Measurements from ENCODE around the gene GNAL.

The GNAL gene

GRCh38 chr18:11831921-11832320 lies 142.9 kb downstream of the GNAL start:
- no peak for TF ChIP-seq CTCF (IDR thresholded peaks at IDR 0.05; ENCODE audit: borderline replicate concordance, control extremely low read depth, extremely low read depth, insufficient read depth, missing control alignments)
- DNase-seq (ENCODE audit: low spot score) = no peak
- in situ Hi-C loops (cut with MboI; ENCODE audit: low sequenced_read_pairs, unreplicated experiment) = no loop called here

- no peak for TF ChIP-seq CTCF (IDR thresholded peaks at IDR 0.05; ENCODE audit: borderline replicate concordance, control extremely low read depth, extremely low read depth, insufficient read depth, missing control alignments)
- no peak for DNase-seq (ENCODE audit: low spot score)
- in situ Hi-C loops (cut with MboI; ENCODE audit: low sequenced_read_pairs, unreplicated experiment) = no loop called here
These were observed 145.7 kb downstream of the GNAL start for GRCh38 chr18:11834772-11835171.

GRCh38 chr18:11839556-11839955 lies 150.5 kb downstream of the GNAL start:
- no peak for TF ChIP-seq CTCF (IDR thresholded peaks at IDR 0.05; ENCODE audit: borderline replicate concordance, control extremely low read depth, extremely low read depth, insufficient read depth, missing control alignments)
- in situ Hi-C loops (cut with MboI; ENCODE audit: low sequenced_read_pairs, unreplicated experiment) = no loop called here
- no peak for DNase-seq (ENCODE audit: low spot score)

GRCh38 chr18:11840493-11840892 lies 151.4 kb downstream of the GNAL start:
- DNase-seq (ENCODE audit: low spot score) = no peak
- no peak for TF ChIP-seq CTCF (IDR thresholded peaks at IDR 0.05; ENCODE audit: borderline replicate concordance, control extremely low read depth, extremely low read depth, insufficient read depth, missing control alignments)
- in situ Hi-C loops (cut with MboI; ENCODE audit: low sequenced_read_pairs, unreplicated experiment) = no loop called here

GRCh38 chr18:11842562-11842961 lies 153.5 kb downstream of the GNAL start:
- in situ Hi-C loops (cut with MboI; ENCODE audit: low sequenced_read_pairs, unreplicated experiment) = no loop called here
- no peak for DNase-seq (ENCODE audit: low spot score)
- TF ChIP-seq CTCF (IDR thresholded peaks at IDR 0.05; ENCODE audit: borderline replicate concordance, control extremely low read depth, extremely low read depth, insufficient read depth, missing control alignments) = no peak

- TF ChIP-seq CTCF (IDR thresholded peaks at IDR 0.05; ENCODE audit: borderline replicate concordance, control extremely low read depth, extremely low read depth, insufficient read depth, missing control alignments) = no peak
- in situ Hi-C loops (cut with MboI; ENCODE audit: low sequenced_read_pairs, unreplicated experiment) = no loop called here
- no peak for DNase-seq (ENCODE audit: low spot score)
These were observed 155.4 kb downstream of the GNAL start for GRCh38 chr18:11844436-11844835.

- in situ Hi-C loops (cut with MboI; ENCODE audit: low sequenced_read_pairs, unreplicated experiment) = no loop called here
- TF ChIP-seq CTCF (IDR thresholded peaks at IDR 0.05; ENCODE audit: borderline replicate concordance, control extremely low read depth, extremely low read depth, insufficient read depth, missing control alignments) = no peak
- DNase-seq (ENCODE audit: low spot score) = no peak
These were observed 156.6 kb downstream of the GNAL start for GRCh38 chr18:11845654-11846053.
